ENCODE data around the gene BEND6.

DNA sequence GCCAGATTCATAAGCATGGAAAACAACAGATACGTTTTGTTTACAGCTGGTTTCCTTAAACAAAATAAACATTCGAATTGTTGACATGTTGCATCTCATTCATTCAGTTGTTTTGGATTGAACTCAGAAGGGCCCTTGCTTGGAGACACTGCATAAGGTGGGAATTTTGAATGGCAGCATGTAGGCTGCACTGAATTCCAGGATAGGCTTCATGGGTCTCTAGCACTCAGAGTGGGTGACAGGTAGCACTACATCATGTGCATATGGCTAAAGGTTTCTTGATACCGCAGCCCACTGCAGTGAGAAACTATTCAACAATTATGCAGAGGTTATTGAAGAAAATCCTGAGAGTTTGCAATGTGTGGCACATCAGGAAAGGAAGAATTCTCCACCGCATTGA lies 1.6 kb downstream of the BEND6 start:
- TF ChIP-seq, protein P1, sequence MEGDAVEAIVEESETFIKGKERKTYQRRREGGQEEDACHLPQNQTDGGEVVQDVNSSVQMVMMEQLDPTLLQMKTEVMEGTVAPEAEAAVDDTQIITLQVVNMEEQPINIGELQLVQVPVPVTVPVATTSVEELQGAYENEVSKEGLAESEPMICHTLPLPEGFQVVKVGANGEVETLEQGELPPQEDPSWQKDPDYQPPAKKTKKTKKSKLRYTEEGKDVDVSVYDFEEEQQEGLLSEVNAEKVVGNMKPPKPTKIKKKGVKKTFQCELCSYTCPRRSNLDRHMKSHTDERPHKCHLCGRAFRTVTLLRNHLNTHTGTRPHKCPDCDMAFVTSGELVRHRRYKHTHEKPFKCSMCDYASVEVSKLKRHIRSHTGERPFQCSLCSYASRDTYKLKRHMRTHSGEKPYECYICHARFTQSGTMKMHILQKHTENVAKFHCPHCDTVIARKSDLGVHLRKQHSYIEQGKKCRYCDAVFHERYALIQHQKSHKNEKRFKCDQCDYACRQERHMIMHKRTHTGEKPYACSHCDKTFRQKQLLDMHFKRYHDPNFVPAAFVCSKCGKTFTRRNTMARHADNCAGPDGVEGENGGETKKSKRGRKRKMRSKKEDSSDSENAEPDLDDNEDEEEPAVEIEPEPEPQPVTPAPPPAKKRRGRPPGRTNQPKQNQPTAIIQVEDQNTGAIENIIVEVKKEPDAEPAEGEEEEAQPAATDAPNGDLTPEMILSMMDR (IDR thresholded peaks at IDR 0.05): no peak
- TF ChIP-seq POLR2A (IDR thresholded peaks at IDR 0.05): no peak
